Activated CD8-positive, alpha-beta memory T cell treated with anti-CD3 and anti-CD28 coated beads, Interleukin-2, amount 50 U/mL, for 1 hour (primary cell): ENCODE measurements around the gene TTLL8.
"Not testable (repeated sequence)": the region's sequence is repeated elsewhere in the genome, so short reads cannot be mapped to it uniquely, and the experiment has no call there.

Experiments
- DNase-seq: peaks from one replicate; pipeline ENCODE4 v3.0.0-alpha.2; 2020; ENCODE audit errors: extremely low read depth

Gene TTLL8

GRCh38 chr22:50001388-50002231 is 56.5 kb downstream of the TTLL8 start:
- no peak for DNase-seq

DNA sequence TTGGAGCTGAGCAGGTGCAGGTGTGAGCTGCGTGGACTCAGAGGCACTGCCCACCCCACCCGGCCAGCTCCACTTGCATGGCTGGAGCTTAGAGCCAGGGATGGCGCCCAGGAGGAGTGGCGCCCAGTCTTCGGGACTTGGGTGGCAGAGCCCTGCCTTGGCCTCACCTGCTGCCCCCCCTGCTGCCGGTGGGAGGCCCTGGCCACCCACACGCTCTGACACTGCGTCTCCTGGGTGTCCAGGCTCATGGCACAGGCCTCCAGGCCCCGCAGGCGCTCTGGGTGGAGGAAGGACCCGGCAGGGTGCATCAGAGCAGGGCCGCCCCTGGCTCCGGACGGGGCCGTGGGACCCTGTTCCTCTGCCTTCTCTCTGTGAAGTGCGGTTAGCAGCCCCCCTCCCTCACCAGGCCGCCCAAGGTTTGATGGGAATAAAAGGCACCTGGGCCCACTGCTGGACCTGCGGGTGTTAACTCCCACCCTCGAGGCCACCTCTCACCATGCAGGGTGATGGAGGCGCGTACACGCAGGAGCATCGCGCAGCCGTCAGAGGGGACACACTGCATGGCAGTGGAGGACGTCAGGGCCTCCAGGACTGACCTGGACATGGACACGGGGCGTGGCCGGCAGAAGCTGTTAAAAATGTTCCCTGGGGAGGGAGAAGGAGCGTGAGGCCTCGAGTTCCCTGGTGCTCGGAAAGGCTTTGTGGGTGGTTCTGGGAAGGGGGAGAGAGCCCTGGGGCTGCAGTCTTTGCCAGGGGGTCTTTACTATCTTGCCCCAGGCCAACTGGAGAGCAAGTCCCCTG is 57.3 kb downstream of the TTLL8 start:
- no peak for DNase-seq

DNA sequence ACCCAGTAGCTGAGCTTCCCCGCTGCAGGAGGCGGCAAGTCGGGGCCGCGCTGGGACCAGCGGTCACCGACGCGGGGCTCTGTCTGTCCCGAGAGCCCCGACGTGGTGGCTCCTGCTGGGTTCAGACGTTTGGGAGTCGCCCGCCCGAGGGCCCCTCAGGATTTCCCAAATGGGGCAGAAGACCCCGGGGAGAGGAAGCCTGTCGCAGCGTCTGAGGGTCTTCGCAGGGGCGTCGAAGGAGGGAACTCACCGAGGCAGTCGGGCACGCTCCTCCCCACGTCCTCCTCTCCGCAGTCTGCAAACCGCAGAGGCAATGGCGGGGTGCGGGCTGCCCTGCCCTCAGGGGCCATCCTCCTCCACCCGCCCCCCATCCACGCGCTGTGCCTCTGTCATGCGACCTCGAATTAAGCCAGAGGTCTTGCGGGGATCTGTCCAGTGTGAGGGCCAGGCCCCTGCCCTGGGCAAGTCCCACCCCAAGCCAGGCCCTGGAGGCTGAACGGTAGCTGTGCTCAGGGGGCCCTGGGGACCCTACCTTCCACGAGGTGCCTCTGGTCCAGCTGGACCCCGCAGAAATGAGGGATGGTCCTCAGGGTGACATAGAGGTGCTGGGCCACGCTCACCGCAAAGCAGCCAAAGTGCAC is 58.0 kb downstream of the TTLL8 start:
- DNase-seq, result no peak

- no peak for DNase-seq
Measured at GRCh38 chr22:49999063-49999945, 58.8 kb downstream of the TTLL8 start.

DNA sequence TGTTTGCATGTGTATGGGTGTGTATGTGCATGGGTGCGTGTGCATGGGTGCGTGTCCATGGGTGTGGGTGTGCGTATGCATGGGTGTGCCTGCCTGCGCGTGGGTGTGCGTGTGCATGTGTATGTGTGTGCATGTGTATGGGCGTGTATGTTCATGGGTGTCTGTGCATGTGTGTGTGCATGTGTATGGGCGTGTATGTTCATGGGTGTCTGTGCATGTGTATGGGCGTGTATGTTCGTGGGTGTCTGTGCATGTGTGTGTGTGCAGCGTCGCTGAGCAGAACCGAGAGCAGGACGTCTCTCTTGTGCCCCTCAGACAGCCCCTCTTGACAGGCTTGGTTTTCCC is 59.4 kb downstream of the TTLL8 start:
- no peak for DNase-seq

DNA sequence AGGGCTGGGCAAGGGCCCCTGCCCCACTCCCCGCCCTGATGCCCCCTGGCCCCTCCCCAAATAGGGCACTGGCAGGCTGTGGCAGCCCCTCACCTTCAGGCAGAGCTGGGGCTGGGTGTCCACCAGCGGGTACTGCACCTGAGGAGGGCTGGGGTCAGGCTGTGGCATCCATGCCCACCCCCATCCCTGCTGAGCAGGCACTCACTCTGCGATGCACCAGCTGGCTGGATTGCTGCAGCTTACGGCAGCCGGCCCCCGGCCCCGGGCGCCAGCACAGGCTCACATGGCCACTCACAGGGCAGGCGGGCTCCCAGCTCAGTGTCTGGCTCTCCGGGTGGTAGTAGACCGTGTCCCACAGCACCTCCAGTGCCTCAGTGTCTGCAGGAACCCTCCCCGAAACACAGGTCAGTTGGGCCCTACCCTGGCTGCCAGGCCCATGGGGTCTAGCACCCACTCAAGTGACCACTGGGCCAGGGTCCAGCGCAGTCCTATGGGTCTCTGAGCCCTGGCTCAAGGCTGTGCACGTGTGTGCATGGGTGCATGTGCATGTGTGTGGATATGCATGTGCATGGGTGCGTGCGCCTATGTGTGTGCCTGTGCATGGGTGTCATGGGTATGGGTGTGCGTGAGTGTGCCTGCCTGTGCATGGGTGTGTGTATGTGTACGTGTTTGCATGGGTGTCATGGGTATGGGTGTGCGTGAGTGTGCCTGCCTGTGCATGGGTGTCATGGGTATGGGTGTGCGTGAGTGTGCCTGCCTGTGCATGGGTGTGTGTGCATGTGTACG is 60.0 kb downstream of the TTLL8 start:
- DNase-seq, result no peak

DNA sequence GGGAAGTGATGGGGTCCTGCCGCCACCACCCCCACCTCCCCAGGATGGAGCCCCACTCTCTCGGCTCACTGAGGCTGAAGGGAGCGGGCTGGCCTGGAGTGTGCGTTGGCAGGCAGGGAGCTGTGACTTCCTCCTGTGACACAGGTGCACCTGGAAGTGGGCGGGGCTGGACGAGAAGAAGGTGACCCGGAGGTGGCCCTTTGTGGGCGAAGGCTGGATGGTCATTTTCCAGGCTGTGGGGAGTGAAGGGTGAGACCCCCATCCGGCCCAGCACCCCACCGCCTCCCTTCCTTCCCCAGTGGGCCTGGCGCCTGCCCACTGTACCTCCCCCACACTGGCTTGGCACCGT is 60.9 kb downstream of the TTLL8 start:
- DNase-seq, result no peak

- no peak for DNase-seq
Measured at GRCh38 chr22:49996518-49997250, 61.4 kb downstream of the TTLL8 start.

DNA sequence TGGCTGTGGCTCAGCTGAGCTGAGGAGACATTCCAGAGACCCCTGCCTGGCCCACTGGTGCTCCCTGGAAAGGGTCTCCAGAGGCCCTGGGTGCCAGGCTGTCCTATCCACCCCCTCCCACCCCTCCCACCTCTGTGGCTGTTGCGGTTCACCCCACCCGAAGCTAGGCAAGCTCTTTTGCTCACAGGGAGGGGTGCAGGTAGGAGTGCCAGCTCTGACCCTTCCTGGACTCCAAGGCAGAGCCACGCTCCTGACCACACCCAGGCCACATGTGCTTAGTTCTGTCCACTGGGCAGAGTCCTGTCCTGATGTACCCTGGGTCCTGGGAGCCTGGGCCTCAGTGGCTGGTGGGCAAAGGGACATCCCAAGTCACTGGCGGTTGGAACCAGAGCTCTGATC is 62.0 kb downstream of the TTLL8 start:
- DNase-seq, result no peak

DNA sequence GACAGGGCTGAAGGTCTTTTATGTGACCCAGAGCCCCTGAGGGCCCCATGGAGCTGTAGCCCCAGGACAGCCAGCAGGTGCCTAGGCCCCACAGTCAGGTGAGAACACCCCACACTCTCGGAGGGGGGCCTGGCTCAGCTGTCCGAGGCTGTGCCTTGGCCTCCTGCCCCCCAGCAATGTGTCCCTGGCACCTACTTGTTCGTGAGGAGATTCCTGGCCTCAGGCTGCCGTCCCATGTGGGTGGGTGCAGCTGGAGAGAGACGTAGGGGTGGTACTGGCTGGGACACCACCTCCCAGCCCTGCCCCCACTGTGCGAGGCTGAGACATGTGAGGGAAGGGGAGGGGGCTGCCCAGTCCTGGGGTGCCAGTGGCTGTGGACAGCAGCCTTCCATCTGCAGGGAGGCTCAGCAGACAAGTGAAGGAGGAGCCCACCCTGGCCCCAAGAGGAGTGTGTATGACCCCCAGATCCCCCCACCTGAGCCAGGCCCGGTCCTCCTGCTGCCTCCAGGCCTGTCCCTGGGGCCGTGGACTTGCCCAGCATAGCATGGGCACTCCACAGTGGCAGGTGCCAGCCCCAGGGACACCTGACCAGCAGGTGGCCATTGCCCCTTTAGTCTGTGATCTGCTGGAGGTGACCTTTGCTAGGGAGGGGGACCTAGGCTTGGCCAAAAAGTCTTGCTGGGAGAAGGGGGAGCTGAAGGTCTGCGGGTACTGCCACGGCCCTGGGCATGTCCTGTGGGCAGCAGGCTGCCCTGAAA is 62.6 kb downstream of the TTLL8 start:
- no peak for DNase-seq

- DNase-seq, result no peak
Measured at GRCh38 chr22:49995041-49995360, 63.1 kb downstream of the TTLL8 start.

DNA sequence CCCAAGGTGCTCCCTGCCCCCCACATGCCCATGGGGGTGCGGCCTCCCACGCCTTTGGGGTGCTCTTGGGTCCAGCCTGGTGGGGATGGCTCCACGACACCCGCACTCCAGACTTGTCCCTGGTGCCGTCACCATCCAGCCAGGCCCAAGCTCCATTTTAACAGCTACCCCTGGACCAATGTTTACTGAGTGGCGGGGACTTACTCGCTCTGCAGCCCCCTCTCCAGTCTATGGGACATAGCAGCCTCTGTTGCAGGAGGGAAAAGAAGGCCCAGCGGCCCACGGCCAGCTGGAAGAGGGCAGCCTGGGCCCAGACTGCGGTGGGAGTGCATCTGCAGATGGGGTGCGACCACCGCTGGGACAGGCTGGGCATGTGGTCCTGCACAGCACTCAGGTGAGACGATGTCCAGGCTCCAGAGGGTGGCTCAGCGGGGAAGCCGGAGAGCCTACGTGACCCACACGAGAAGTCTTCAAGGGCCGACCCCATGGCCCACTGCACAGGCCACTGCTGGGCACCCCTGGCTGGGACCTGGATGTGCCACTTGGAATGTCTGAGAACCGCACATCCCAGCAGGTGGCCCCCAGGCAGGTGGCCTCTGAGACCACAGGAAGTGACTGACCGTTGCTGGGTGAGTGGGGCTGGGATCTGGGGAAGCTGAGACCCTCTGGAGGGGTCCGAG is 63.6 kb downstream of the TTLL8 start:
- DNase-seq, result no peak

- no peak for DNase-seq
Measured at GRCh38 chr22:49993649-49994360, 64.3 kb downstream of the TTLL8 start.

DNA sequence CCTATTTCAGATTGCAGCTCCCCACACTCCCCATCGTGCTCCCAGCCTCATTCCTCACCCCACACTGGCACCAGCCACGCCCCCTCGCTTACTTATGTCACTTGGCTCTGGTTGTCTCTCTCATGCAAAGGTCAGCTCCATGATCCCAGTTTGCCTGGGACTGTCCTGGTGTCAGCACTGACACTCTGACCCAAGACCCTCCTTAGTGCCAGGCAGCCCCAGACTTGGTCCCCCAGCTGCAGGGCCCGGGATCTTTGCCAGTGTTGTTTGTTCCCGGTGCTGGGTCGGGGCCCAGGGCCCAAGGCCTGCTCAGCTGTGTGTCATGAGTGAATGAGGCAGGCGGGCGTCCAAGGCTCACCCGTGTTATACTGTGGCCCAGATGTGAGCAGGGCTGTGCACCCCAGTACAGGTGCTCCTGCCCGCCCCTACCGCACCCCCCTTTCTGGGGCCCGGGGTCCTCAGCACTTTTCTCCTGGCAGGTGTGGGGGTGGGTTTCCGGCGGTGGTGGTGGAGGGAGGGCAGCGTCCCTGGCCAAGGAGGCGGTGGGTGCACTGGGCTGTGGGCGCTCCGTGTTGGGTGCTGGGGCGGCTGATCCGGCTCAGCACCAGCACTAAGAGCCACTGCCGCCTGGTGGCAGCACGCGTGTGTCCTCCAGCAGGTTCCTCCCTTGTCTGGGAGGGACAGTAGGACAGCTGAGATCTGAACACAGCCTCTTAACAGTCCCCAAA is 65.0 kb downstream of the TTLL8 start:
- DNase-seq, result no peak

DNA sequence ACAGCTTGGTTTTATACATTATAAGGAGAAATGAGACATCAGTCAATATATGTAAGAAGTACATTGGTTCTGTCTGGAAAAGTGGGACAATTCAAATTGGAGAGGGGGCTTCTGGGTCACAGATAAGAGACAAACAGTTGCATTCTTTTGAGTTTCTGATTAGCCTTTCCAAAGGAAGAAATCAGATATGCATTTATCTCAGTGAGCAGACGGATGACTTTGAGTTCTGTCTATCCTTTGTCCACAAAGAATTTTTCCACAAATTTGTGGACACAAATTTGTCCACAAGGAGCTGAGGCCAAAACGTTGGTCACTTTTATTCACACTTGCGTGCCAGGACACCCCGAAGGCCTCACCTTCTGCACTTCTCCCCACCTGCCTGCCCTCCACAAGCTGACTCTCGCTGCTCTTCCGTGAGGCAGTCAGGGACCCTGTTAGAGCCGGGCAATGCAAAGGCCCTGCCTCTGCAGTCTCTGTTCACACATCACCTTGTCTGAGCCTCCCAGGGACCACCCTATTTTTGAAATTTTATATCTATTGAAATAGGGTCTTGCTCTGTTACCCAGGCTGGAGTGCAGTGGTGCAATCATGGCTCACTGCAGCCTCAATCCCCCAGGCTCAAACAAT is 66.1 kb downstream of the TTLL8 start:
- no peak for DNase-seq

DNA sequence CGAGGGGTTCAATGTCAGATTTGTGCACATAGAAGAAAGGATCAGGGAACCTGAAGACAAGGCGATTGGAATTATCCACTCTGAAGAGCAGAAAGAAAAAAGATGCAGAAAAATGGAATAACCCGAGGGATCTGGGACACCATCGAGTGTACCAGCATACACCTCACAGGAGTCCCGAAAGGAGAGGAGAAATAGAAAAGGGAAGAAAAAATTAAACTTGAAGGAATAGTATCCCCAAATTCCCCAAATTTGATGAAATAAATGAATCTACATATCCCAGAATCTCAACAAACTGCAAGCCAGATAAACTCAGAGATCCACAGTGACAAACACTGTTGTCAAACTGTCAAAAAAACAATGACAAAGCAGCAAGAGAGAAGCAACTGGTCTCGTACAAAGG is 66.9 kb downstream of the TTLL8 start:
- no peak for DNase-seq

GRCh38 chr22:49989826-49990225 is 68.3 kb downstream of the TTLL8 start:
- not testable (repeated sequence) for DNase-seq
